Measurements from ENCODE around the gene STXBP6.
A peak's percentile ranks its signal among the peaks of the same experiment; 100 is the strongest.

The STXBP6 gene

GRCh38 chr14:25006961-25007795 is 42.8 kb downstream of the STXBP6 start:
- H3K4me3 ChIP-seq (ENCODE audit: low read length), result no peak overlapping the region
- no peak for TF ChIP-seq CTCF (conservative IDR thresholded peaks at IDR 0.05; ENCODE audit: low read length)
- DNase-seq (ENCODE audit: low read depth), result peak; percentile 91

GRCh38 chr14:25006031-25006430 is 43.9 kb downstream of the STXBP6 start:
- TF ChIP-seq CTCF (conservative IDR thresholded peaks at IDR 0.05; ENCODE audit: low read length), result no peak
- H3K4me3 ChIP-seq (ENCODE audit: low read length), result no peak overlapping the region
- no peak for DNase-seq (ENCODE audit: low read depth)

GRCh38 chr14:25004389-25004809 is 45.5 kb downstream of the STXBP6 start:
- TF ChIP-seq CTCF (conservative IDR thresholded peaks at IDR 0.05; ENCODE audit: low read length), result no peak
- DNase-seq (ENCODE audit: low read depth), result no peak
- H3K4me3 ChIP-seq (ENCODE audit: low read length), result no peak overlapping the region

- no peak for TF ChIP-seq CTCF (conservative IDR thresholded peaks at IDR 0.05; ENCODE audit: low read length)
- no peak overlapping the region for H3K4me3 ChIP-seq (ENCODE audit: low read length)
- DNase-seq (ENCODE audit: low read depth), result peak; percentile 82
These were observed 46.4 kb downstream of the STXBP6 start for GRCh38 chr14:25003537-25003936.

- DNase-seq (ENCODE audit: low read depth), result peak; percentile 82
- H3K4me3 ChIP-seq (ENCODE audit: low read length), result no peak overlapping the region
- no peak for TF ChIP-seq CTCF (conservative IDR thresholded peaks at IDR 0.05; ENCODE audit: low read length)
These were observed 48.3 kb downstream of the STXBP6 start for GRCh38 chr14:25001601-25002000.

GRCh38 chr14:25001156-25001555 is 48.8 kb downstream of the STXBP6 start:
- H3K4me3 ChIP-seq (ENCODE audit: low read length), result no peak overlapping the region; the same call in 1 of the 2 replicates
- no peak for DNase-seq (ENCODE audit: low read depth)
- TF ChIP-seq CTCF (conservative IDR thresholded peaks at IDR 0.05; ENCODE audit: low read length), result no peak

- no peak overlapping the region for H3K4me3 ChIP-seq (ENCODE audit: low read length)
- DNase-seq (ENCODE audit: low read depth), result no peak
- no peak for TF ChIP-seq CTCF (conservative IDR thresholded peaks at IDR 0.05; ENCODE audit: low read length)
These were observed 50.8 kb downstream of the STXBP6 start for GRCh38 chr14:24999157-24999556.

Data from AG10803 (cell line).